Trophoblast cell (in vitro differentiated cells and primary cell): ENCODE results near the gene CST7. TPM values are rescaled to one million over a fixed set of nuclear protein-coding genes. Genes with fewer than 3 reads are reported as not detected.

ENCODE experiments used
- DNase-seq, 2 donors: peaks; one replicate each; pipeline ENCODE4 v3.0.0-alpha.2; 2016
- H2AFZ ChIP-seq: 2 replicates; pipeline ENCODE4 v1.6.1; 2013; ENCODE audit warnings: low read length, moderate library complexity, mild to moderate bottlenecking; ENCODE audit not compliant: insufficient read depth, poor library complexity
- H2AK5ac ChIP-seq: 2 replicates; pipeline ENCODE4 v1.6.1; 2013; ENCODE audit warnings: mild to moderate bottlenecking, low read length
- H2BK120ac ChIP-seq: 2 replicates; pipeline ENCODE4 v1.6.1; 2013; ENCODE audit warnings: low read length, mild to moderate bottlenecking, moderate library complexity; ENCODE audit not compliant: insufficient read depth, poor library complexity
- H2BK12ac ChIP-seq: 2 replicates; pipeline ENCODE4 v1.6.1; 2013; ENCODE audit warnings: mild to moderate bottlenecking, low read length, moderate library complexity
- H2BK5ac ChIP-seq: 2 replicates; pipeline ENCODE4 v1.6.1; 2013; ENCODE audit warnings: low read length, low read depth, moderate library complexity, mild to moderate bottlenecking; ENCODE audit not compliant: poor library complexity
- H3K14ac ChIP-seq: 2 replicates; pipeline ENCODE4 v1.6.1; 2013; ENCODE audit warnings: mild to moderate bottlenecking, low read length
- H3K18ac ChIP-seq: 2 replicates; pipeline ENCODE4 v1.6.1; 2013; ENCODE audit warnings: mild to moderate bottlenecking, low read length
- H3K23ac ChIP-seq: 2 replicates; pipeline ENCODE4 v1.6.1; 2013; ENCODE audit warnings: low read length
- H3K27ac ChIP-seq: 2 replicates; pipeline ENCODE4 v1.5.1; 2013; ENCODE audit warnings: low read depth, mild to moderate bottlenecking, inconsistent platforms, low read length, moderate library complexity
- H3K27me3 ChIP-seq: 2 replicates; pipeline ENCODE4 v1.6.1; 2013; ENCODE audit warnings: inconsistent platforms, mild to moderate bottlenecking, low read length, moderate library complexity; ENCODE audit not compliant: insufficient read depth
- H3K36me3 ChIP-seq, 2 experiments: 1 replicate in 1 of 2; 2 replicates in 1 of 2; pipeline ENCODE4 v1.6.1; 2013; ENCODE audit warnings: low read length in 2 of 2, mild to moderate bottlenecking in 2 of 2, moderate library complexity in 1 of 2; ENCODE audit not compliant: insufficient read depth in 2 of 2, control insufficient read depth in 1 of 2
- H3K4ac ChIP-seq: 2 replicates; pipeline ENCODE4 v1.6.1; 2013; ENCODE audit warnings: low read depth, mild to moderate bottlenecking, low read length, moderate library complexity
- H3K4me1 ChIP-seq, 2 experiments: 1 replicate in 1 of 2; 2 replicates in 1 of 2; pipeline ENCODE4 v1.6.1; 2013; ENCODE audit warnings: low read length in 2 of 2, mild to moderate bottlenecking in 2 of 2, moderate library complexity in 1 of 2; ENCODE audit not compliant: insufficient read depth in 2 of 2, control insufficient read depth in 1 of 2
- H3K4me2 ChIP-seq: 2 replicates; pipeline ENCODE4 v1.6.1; 2013; ENCODE audit warnings: inconsistent platforms, mild to moderate bottlenecking, low read length, moderate library complexity
- H3K4me3 ChIP-seq: 2 replicates; pipeline ENCODE4 v1.5.1; 2013; ENCODE audit warnings: mild to moderate bottlenecking, low read depth, low read length, inconsistent platforms
- H3K79me1 ChIP-seq: one replicate; pipeline ENCODE4 v1.6.1; 2013; ENCODE audit warnings: low read length
- H3K79me2 ChIP-seq: 2 replicates; pipeline ENCODE4 v1.6.1; 2013; ENCODE audit warnings: low read length, mild to moderate bottlenecking; ENCODE audit not compliant: control insufficient read depth, insufficient read depth, poor library complexity
- H3K9ac ChIP-seq: 2 replicates; pipeline ENCODE4 v1.6.1; 2013; ENCODE audit warnings: mild to moderate bottlenecking, low read length
- H3K9me3 ChIP-seq: 2 replicates; pipeline ENCODE4 v1.6.1; 2013; ENCODE audit warnings: low read depth, mild to moderate bottlenecking, control low read depth, inconsistent platforms, low read length; ENCODE audit not compliant: insufficient read depth
- H4K12ac ChIP-seq: 2 replicates; pipeline ENCODE4 v1.6.1; 2013; ENCODE audit warnings: low read depth, mild to moderate bottlenecking, low read length, moderate library complexity
- H4K8ac ChIP-seq: 2 replicates; pipeline ENCODE4 v1.6.1; 2013; ENCODE audit warnings: low read depth, mild to moderate bottlenecking, low read length, moderate library complexity
- H4K91ac ChIP-seq: one replicate; pipeline ENCODE4 v1.6.1; 2013; ENCODE audit warnings: low read depth, mild to moderate bottlenecking, low read length, moderate library complexity
- WGBS: extraction: QIAGEN DNeasy Blood & Tissue Kit; methylation state at CpG from one replicate; pipeline ENCODE4 v1.1.7; 2013; ENCODE audit warnings: missing lambda C conversion rate; ENCODE audit not compliant: insufficient read length, insufficient coverage; ENCODE audit errors: extremely low coverage; 5-methylcytosine and 5-hydroxymethylcytosine counted together
- polyA plus RNA-seq: library from polyadenylated mRNA; stranded (reverse); fragments of 200-250 nt; gene quantifications from 2 replicates; pipeline ENCODE4 v1.2.3, GENCODE V29; 2013

Gene CST7, protein sequence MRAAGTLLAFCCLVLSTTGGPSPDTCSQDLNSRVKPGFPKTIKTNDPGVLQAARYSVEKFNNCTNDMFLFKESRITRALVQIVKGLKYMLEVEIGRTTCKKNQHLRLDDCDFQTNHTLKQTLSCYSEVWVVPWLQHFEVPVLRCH
- 0.74 and 0.86 TPM in 2 replicates for polyA plus RNA-seq

DNA sequence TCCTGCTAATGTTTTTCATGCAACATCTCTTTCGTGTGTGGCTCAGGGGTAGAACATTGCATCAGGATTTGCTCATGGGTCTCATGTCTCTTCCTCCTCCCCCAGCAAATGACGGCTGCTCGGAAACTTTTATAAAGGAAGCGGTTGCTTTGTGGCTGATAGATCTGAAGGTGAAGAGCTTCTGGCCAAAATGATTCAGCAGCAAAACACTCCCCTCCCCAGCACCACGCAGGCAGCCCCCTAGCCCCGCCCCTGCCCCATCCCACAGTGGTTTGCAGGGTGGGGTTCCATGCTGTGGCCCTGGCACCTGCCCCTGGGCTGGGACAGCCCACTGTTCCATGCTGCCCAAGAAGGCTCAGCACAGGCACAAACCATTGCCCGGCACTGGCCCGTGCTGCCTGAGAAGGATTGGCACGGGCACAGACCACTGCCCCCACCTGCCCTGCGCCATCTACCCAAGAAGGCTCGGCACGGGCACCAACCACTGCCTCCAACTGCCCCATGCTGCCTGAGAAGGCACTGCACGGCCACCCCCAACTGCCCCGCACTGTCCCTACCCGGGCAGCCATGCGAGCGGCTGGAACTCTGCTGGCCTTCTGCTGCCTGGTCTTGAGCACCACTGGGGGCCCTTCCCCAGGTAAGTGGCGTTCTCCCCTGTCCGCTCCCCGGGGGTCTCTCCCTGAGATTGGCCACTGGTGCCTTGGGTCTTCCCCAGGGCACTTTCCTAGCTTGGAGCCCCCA, at the start of gene CST7:
Gene CST7, plus strand, starts transcription at position 331 of the 741 bp plus-strand sequence. Its CDS starts 237 bp downstream, at position 568.
- Histone ChIP-seq H2AFZ (no peak within 1 kb of the TSS), H3K36me3 (no peaks in the 10 kb centered on the region), H4K8ac (no peak within 1 kb of the TSS), H3K4me3 (no peak within 1 kb of the TSS), H3K9me3 (peaks cover 2% of the 10 kb centered on the region), H3K23ac (no peak within 1 kb of the TSS), H3K14ac (peak within 1 kb of the TSS; percentile 22), H4K12ac (no peak within 1 kb of the TSS), H3K4ac (no peak within 1 kb of the TSS), H3K79me2 (no peaks in the 10 kb centered on the region), H3K27me3 (no peaks in the 10 kb centered on the region), H4K91ac (no peak within 1 kb of the TSS), H2BK12ac (no peak within 1 kb of the TSS), H2AK5ac (no peak within 1 kb of the TSS), H2BK5ac (no peak within 1 kb of the TSS), H3K4me1 (peaks cover 13 to 14% of the 10 kb centered on the region in 2 experiments), H3K18ac (no peak within 1 kb of the TSS), H3K27ac (no peak within 1 kb of the TSS), H3K79me1 (no peaks in the 10 kb centered on the region), H2BK120ac (peak within 1 kb of the TSS; percentile 57), H3K4me2 (no peak within 1 kb of the TSS), H3K9ac (no peak within 1 kb of the TSS)
- WGBS: no CpG with 5 or more reads among the region's 20 CpGs
- DNase-seq: peak in 1 of 2 donors; percentile 12

DNA sequence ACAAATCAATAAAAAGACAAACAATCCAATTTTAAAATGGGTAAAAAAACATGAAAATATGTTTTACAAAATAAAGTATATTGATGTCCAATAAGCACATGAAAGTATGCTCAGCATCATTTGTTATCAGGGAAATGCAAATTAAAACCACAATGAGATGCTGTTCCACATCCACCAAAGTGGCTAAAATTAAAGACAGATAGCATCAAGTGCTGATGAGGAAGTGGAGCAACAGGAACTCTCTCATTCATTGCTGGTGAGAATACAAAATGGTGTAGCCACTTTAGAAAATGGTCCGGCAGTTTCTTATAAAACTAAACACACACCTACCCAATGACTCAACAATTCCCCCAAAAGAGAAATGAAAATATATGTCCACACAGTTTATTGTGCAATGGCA, 42.3 kb upstream of the CST7 start:
- H4K91ac ChIP-seq: no peak overlapping the region
- no peaks in the 10 kb centered on the region for H3K4me1 ChIP-seq
- H3K14ac ChIP-seq: no peak overlapping the region
- H3K79me1 ChIP-seq: no peaks in the 10 kb centered on the region
- H3K79me2 ChIP-seq: no peaks in the 10 kb centered on the region
- no peak overlapping the region for H4K8ac ChIP-seq
- no peak overlapping the region for H3K18ac ChIP-seq
- WGBS: no CpG with 5 or more reads among the region's 1 CpG
- no peak overlapping the region for H2AFZ ChIP-seq
- H3K4me3 ChIP-seq: no peak overlapping the region
- H3K4ac ChIP-seq: no peak overlapping the region
- no peak overlapping the region for H3K9ac ChIP-seq
- H4K12ac ChIP-seq: no peak overlapping the region
- no peak overlapping the region for H2BK120ac ChIP-seq
- no peak overlapping the region for H2BK12ac ChIP-seq
- H3K36me3 ChIP-seq: no peaks in the 10 kb centered on the region
- no peak for DNase-seq
- no peak overlapping the region for H2AK5ac ChIP-seq
- H3K9me3 ChIP-seq: peaks cover 7% of the 10 kb centered on the region
- H3K4me2 ChIP-seq: no peak overlapping the region
- H3K27me3 ChIP-seq: no peaks in the 10 kb centered on the region
- H2BK5ac ChIP-seq: no peak overlapping the region
- H3K23ac ChIP-seq: no peak overlapping the region
- no peak overlapping the region for H3K27ac ChIP-seq

DNA sequence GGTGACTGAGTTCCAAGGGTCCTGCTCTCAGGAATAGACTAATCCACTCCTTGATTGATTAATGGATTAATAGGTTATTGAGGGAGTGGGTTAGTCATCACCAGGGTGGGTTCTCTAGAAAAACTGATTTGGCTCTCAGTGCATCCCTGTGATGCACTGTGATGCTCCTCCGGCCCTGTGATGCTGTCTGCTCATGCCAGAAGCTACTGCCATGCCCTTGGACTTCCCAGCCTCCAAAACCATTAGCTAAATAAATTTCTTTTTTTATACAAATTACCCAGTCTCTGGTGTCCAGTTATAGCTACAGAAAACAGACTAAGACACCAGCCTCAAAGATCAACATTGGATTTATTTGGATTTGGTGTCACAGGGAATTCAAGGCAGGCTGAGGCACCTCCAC, 40.4 kb upstream of the CST7 start:
- no peak overlapping the region for H4K91ac ChIP-seq
- no CpG with 5 or more reads among the region's 1 CpG for WGBS
- H3K14ac ChIP-seq: no peak overlapping the region
- H2AFZ ChIP-seq: no peak overlapping the region
- no peak overlapping the region for H3K4me3 ChIP-seq
- no peak overlapping the region for H4K8ac ChIP-seq
- H3K18ac ChIP-seq: no peak overlapping the region
- DNase-seq: no peak
- H3K23ac ChIP-seq: no peak overlapping the region
- H3K4ac ChIP-seq: no peak overlapping the region
- H2BK120ac ChIP-seq: no peak overlapping the region
- H4K12ac ChIP-seq: no peak overlapping the region
- no peak overlapping the region for H2AK5ac ChIP-seq
- no peaks in the 10 kb centered on the region for H3K79me2 ChIP-seq
- no peak overlapping the region for H3K27ac ChIP-seq
- peaks cover 7% of the 10 kb centered on the region for H3K9me3 ChIP-seq
- no peak overlapping the region for H3K9ac ChIP-seq
- H2BK12ac ChIP-seq: no peak overlapping the region
- H3K27me3 ChIP-seq: no peaks in the 10 kb centered on the region
- no peaks in the 10 kb centered on the region for H3K4me1 ChIP-seq
- H3K79me1 ChIP-seq: no peaks in the 10 kb centered on the region
- H3K36me3 ChIP-seq: no peaks in the 10 kb centered on the region
- no peak overlapping the region for H3K4me2 ChIP-seq
- no peak overlapping the region for H2BK5ac ChIP-seq

DNA sequence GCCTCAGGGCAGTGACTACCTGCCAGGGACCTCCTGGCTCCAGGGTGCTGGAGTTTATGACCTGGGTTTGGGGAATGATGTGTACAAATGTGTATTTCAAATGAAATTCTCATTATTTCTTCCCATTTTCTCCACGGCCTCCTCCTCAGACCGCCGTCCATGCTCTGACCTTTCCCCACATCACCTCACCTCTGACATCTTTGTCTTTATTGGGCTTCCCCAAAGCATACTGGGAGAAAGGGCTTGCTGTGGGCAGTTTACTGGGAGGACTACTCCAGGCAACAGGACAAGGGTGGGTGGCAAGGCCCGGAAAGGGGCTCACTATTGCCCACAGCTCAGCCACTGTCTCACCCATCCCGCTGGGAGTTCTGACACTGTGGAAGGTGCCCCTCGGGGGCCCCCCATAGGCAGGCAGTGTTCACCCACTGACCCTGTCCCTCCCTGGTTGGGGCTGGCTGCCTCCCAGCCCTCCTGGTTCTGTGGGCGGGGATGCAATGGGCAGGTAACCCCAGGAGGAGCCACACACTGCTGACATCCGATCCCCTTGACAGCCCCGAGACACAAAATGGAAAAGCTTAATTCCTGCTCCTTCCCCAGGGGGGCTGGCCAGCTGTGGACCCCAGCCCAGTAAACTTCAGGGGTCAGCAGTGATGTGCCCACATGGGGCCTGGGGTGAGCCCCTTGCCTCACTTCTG, 39.8 kb upstream of the CST7 start:
- Histone ChIP-seq H2BK12ac (no peak overlapping the region), H4K8ac (no peak overlapping the region), H2AK5ac (no peak overlapping the region), H3K4me2 (no peak overlapping the region), H3K36me3 (no peaks in the 10 kb centered on the region), H3K4me3 (no peak overlapping the region), H3K9ac (no peak overlapping the region), H3K79me2 (no peaks in the 10 kb centered on the region), H2BK5ac (no peak overlapping the region), H3K4ac (no peak overlapping the region), H3K23ac (no peak overlapping the region), H3K79me1 (no peaks in the 10 kb centered on the region), H3K27ac (no peak overlapping the region), H2BK120ac (no peak overlapping the region), H3K4me1 (no peaks in the 10 kb centered on the region), H3K9me3 (peaks cover 7% of the 10 kb centered on the region), H3K27me3 (no peaks in the 10 kb centered on the region), H4K12ac (no peak overlapping the region), H3K18ac (no peak overlapping the region), H3K14ac (no peak overlapping the region), H2AFZ (no peak overlapping the region), H4K91ac (no peak overlapping the region)
- no CpG with 5 or more reads among the region's 9 CpGs for WGBS
- DNase-seq: no peak
